ENCODE measurements around the gene C18orf63. TPM values are rescaled to one million over a fixed set of nuclear protein-coding genes. Genes with fewer than 3 reads are reported as not detected.
"Not testable (repeated sequence)": the region's sequence is repeated elsewhere in the genome, so short reads cannot be mapped to it uniquely, and the experiment has no call there.

Gene C18orf63
- total RNA-seq, 1 donor from 2014 or later = not detected

GRCh38 chr18:74290794-74291471 is 24.7 kb upstream of the C18orf63 start:
- no peak for DNase-seq (ENCODE audit: low read depth)
- peak; percentile 50 for TF ChIP-seq CTCF (conservative IDR thresholded peaks at IDR 0.05; ENCODE audit: low read depth, low read length)
- H3K4me3 ChIP-seq (ENCODE audit: low read depth, low read length) = peak overlapping the region; percentile 86

GRCh38 chr18:74291472-74291770 is 24.2 kb upstream of the C18orf63 start:
- peak overlapping the region; percentile 86 for H3K4me3 ChIP-seq (ENCODE audit: low read depth, low read length)
- TF ChIP-seq CTCF (conservative IDR thresholded peaks at IDR 0.05; ENCODE audit: low read depth, low read length) = no peak
- no peak for DNase-seq (ENCODE audit: low read depth)

- peak within 1 kb of the TSS; percentile 86 for H3K4me3 ChIP-seq (ENCODE audit: low read depth, low read length)
- TF ChIP-seq CTCF (conservative IDR thresholded peaks at IDR 0.05; ENCODE audit: low read depth, low read length) = peak; percentile 20
- peak; percentile 69 for DNase-seq (ENCODE audit: low read depth)
Observed at GRCh38 chr18:74291771-74292540, 23.7 kb upstream of the C18orf63 start, which contains the start of gene CYB5A. Gene CYB5A, minus strand, starts transcription at chr18:74291963. Its CDS starts 88 bp downstream, at chr18:74291875.

- peak overlapping the region; percentile 86 for H3K4me3 ChIP-seq (ENCODE audit: low read depth, low read length)
- no peak for DNase-seq (ENCODE audit: low read depth)
- no peak for TF ChIP-seq CTCF (conservative IDR thresholded peaks at IDR 0.05; ENCODE audit: low read depth, low read length)
Observed at GRCh38 chr18:74292541-74292858, 23.1 kb upstream of the C18orf63 start.

- not testable (repeated sequence) for DNase-seq (ENCODE audit: low read depth)
Observed at GRCh38 chr18:74292982-74293381, 22.7 kb upstream of the C18orf63 start.

GRCh38 chr18:74294526-74294925 is 21.1 kb upstream of the C18orf63 start:
- DNase-seq (ENCODE audit: low read depth) = no peak
- TF ChIP-seq CTCF (conservative IDR thresholded peaks at IDR 0.05; ENCODE audit: low read depth, low read length) = no peak

More at GRCh38 chr18:74292982-74293381, 22.7 kb upstream of the C18orf63 start:
- not testable (repeated sequence) for H3K4me3 ChIP-seq (ENCODE audit: low read depth, low read length)

GRCh38 chr18:74299162-74299561 is 16.5 kb upstream of the C18orf63 start:
- no peak for DNase-seq (ENCODE audit: low read depth)
- H3K4me3 ChIP-seq (ENCODE audit: low read depth, low read length) = no peak overlapping the region
- TF ChIP-seq CTCF (conservative IDR thresholded peaks at IDR 0.05; ENCODE audit: low read depth, low read length) = no peak

More at GRCh38 chr18:74294526-74294925, 21.1 kb upstream of the C18orf63 start:
- no peak overlapping the region for H3K4me3 ChIP-seq (ENCODE audit: low read depth, low read length)

Measured in epithelial cell of proximal tubule (primary cell).